SK-N-SH treated with all-trans-retinoic acid at 6 μM for 48 hours (cell line): ENCODE data around the gene KCNG2.

Source experiments
- ARNTL ChIP-seq: fragments of 450-650 bp; formaldehyde crosslinking; IDR thresholded peaks from 2 replicates; pipeline ENCODE4 v1.5.0; 2020; ENCODE audit warnings: low read depth, mild to moderate bottlenecking, moderate library complexity, borderline replicate concordance
- CSDC2 ChIP-seq: fragments of 250-450 bp; sonication (Bioruptor Pico); IDR thresholded peaks from 2 replicates; pipeline ENCODE4 v1.5.0; 2020; ENCODE audit warnings: mild to moderate bottlenecking, moderate library complexity
- GLIS3 ChIP-seq: fragments of 250-450 bp; sonication (Bioruptor Pico); IDR thresholded peaks from 2 replicates; pipeline ENCODE4 v1.5.0; 2020; ENCODE audit warnings: mild to moderate bottlenecking, moderate library complexity
- POU6F1 ChIP-seq: fragments of 250-450 bp; sonication (Bioruptor Pico); IDR thresholded peaks from 2 replicates; pipeline ENCODE4 v1.8.0; 2021; ENCODE audit warnings: low read depth, mild to moderate bottlenecking, moderate library complexity, borderline replicate concordance
- SNAI2 ChIP-seq: fragments of 250-450 bp; sonication (Bioruptor Pico); IDR thresholded peaks from 2 replicates; pipeline ENCODE4 v1.5.0; 2020; ENCODE audit warnings: mild to moderate bottlenecking, moderate library complexity
- TSHZ2 ChIP-seq: fragments of 250-450 bp; sonication (Bioruptor Pico); IDR thresholded peaks from 2 replicates; pipeline ENCODE4 v1.5.0; 2020; ENCODE audit warnings: mild to moderate bottlenecking, moderate library complexity
- ZFP30 ChIP-seq: fragments of 450-650 bp; formaldehyde crosslinking; IDR thresholded peaks from 2 replicates; pipeline ENCODE4 v1.5.0; 2022; ENCODE audit warnings: mild to moderate bottlenecking, moderate library complexity
- ZNF8 ChIP-seq: fragments of 450-650 bp; formaldehyde crosslinking; IDR thresholded peaks from 2 replicates; pipeline ENCODE4 v1.5.0; 2020; ENCODE audit warnings: mild to moderate bottlenecking, moderate library complexity

- TF ChIP-seq TSHZ2 (CRISPR knock-in tag) (no peak), SNAI2 (CRISPR knock-in tag) (no peak), ARNTL (CRISPR knock-in tag) (no peak), POU6F1 (CRISPR knock-in tag) (no peak), CSDC2 (no peak), ZFP30 (no peak), ZNF8 (CRISPR knock-in tag) (no peak), GLIS3 (CRISPR knock-in tag) (no peak)
Measured at GRCh38 chr18:79798999-79799370, 1.2 kb downstream of the KCNG2 start.
